Heart right ventricle (tissue), 16 donors: ENCODE results near the gene MTOR. TPM values are rescaled to one million over a fixed set of nuclear protein-coding genes. Genes with fewer than 3 reads are reported as not detected.
A peak's percentile ranks its signal among the peaks of the same experiment; 100 is the strongest.

Experiments used
- ATAC-seq, 8 donors: fragments of 200-7000 bp; cut with Tn5 transposase; one replicate each; pipeline ENCODE4 v1.9.1; 2020; ENCODE audit warnings: mild to moderate bottlenecking in 8 of 8, moderate library complexity in 8 of 8, moderate number of reproducible peaks in 1 of 8
- DNase-seq, 2 donors: peaks; one replicate each; pipeline ENCODE4 v3.0.0-alpha.2; 2020
- H3K27ac ChIP-seq, 10 donors: fragments of 200-600 bp; sonication (generic) in 2 of 10; one replicate each; pipeline versions ENCODE4 v1.5.0 to v1.8.0; 2020 to 2022; ENCODE audit warnings: mild to moderate bottlenecking in 3 of 10
- H3K27me3 ChIP-seq, 7 donors: fragments of 200-600 bp; one replicate each; pipeline ENCODE4 v1.8.0; 2021 to 2022; ENCODE audit warnings: mild to moderate bottlenecking in 2 of 7
- H3K36me3 ChIP-seq, 9 donors: fragments of 200-600 bp; sonication (generic) in 1 of 9; one replicate each; pipeline versions ENCODE4 v1.5.0 to v1.8.0; 2020 to 2022; ENCODE audit warnings: mild to moderate bottlenecking in 2 of 9
- H3K4me1 ChIP-seq, 9 donors: fragments of 200-600 bp; sonication (generic) in 1 of 9; one replicate each; pipeline versions ENCODE4 v1.5.0 to v1.8.0; 2020 to 2022; ENCODE audit warnings: mild to moderate bottlenecking in 4 of 9
- H3K4me3 ChIP-seq, 10 donors: fragments of 200-600 bp; sonication (generic) in 2 of 10; one replicate each; pipeline versions ENCODE4 v1.5.0 to v1.8.0; 2020 to 2022; ENCODE audit warnings: mild to moderate bottlenecking in 7 of 10, moderate library complexity in 2 of 10
- H3K9me3 ChIP-seq, 11 donors: fragments of 200-600 bp in 10 of 11; sonication (generic) in 2 of 11; one replicate each; pipeline versions ENCODE4 v1.5.0 to v1.8.0; 2013 to 2022; ENCODE audit warnings: mild to moderate bottlenecking in 2 of 11, control low read depth in 1 of 11, moderate library complexity in 1 of 11
- CTCF ChIP-seq, 9 donors: fragments of 200-600 bp; sonication (generic) in 2 of 9; IDR thresholded peaks; one replicate each; pipeline versions ENCODE4 v1.5.0 to v1.8.0; 2021 to 2022; ENCODE audit warnings: antibody characterized with exemption in 9 of 9, mild to moderate bottlenecking in 5 of 9, moderate library complexity in 1 of 9
- WGBS, 2 donors: extraction: QIAGEN DNeasy Blood & Tissue Kit; methylation state at CpG; one replicate each; pipeline ENCODE4 v1.1.7; 2013; ENCODE audit warnings: inconsistent platforms in 1 of 2; 5-methylcytosine and 5-hydroxymethylcytosine counted together
- intact Hi-C, 10 donors: fragments of 100-400 bp; cut with DNase I; formaldehyde crosslinking; loops; one replicate each; pipeline versions ENCODE4 v1.11.1 to v1.14.2; 2022
- polyA plus RNA-seq, 2 donors: library from polyadenylated mRNA; stranded (reverse); fragments of 200-250 nt; gene quantifications; one replicate each; pipeline ENCODE4 v1.2.3, GENCODE V29; 2013
- total RNA-seq, 10 donors: library from RNA; stranded (reverse); fragmentation: NEBNext Ultra II Directional in 3 of 10; extraction: Animal tissue kit (Norgen Biotek cat#: 25700) in 3 of 10; gene quantifications; one replicate each; pipeline versions ENCODE4 v1.2.1 to v1.2.4, GENCODE V29; 2021 to 2023
- donor health status: Arrhythmogenic right ventricular cardiomyopathy.
- donor health status: ischemic (EF 13 %, LVEDD 7.1; RV severe dilation, severe dysfunction).
- donor health status: healthy with polysubstance abuse.
- donor health status: DM: no; HTN: yes; CAD: no.
- donor health status: DM: no; HTN: no; CAD: no.
- donor health status: ischemic (EF 25% LVEDD 6.9; RV normal size, moderate dysfunction).
- donor health status: ischemic (EF 25% LVEDD 5.7; RV mildly dilated, moderate dysfunction).
- donor health status: healthy.
- donor health status: DM: yes; HTN: yes; CAD: no.
- donor health status: Ischemic cardiomyopathy.
- donor health status: ischemic (EF 35%, LVEDD 5.7; RV mildly dilated, moderate dysfunction).
- donor health status: nonischemic (EF 11% LVEDD 7.7; RV severe dilation, severe dysfunction).
- donor health status: DM: yes; HTN: yes; CAD: no.
- donor health status: PGD.
- donor health status: ischemic (EF 29% LVEDD 5.4; RV normal size, mild dysfunction).
- donor health status: nonischemic (EF 23%, LVEDD 6.1; RV moderate dilation, normal function).

MTOR gene
- total and polyA plus RNA-seq, 12 donors: 18.7 to 42.7 (median 36.3) TPM

- peaks cover 6 to 48% (median 18%) of the 10 kb centered on the region in 9 donors for H3K4me1 ChIP-seq
- WGBS, 2 donors: 65 to 67% methylated on average over 5 of the region's 5 CpGs
- DNase-seq: no peak
- no peak for TF ChIP-seq CTCF (IDR thresholded peaks at IDR 0.05)
- peak overlapping the region in 6 of 10 donors; percentile 0 to 64 (median 52) for H3K27ac ChIP-seq
- ATAC-seq: peak in 1 of 8 donors; percentile 7
- no peaks in the 10 kb centered on the region for H3K9me3 ChIP-seq
- intact Hi-C loops: no loop called here
- no peak overlapping the region for H3K4me3 ChIP-seq
- H3K36me3 ChIP-seq: peaks cover 0 to 93% (median 34%) of the 10 kb centered on the region in 9 donors
- H3K27me3 ChIP-seq: no peaks in the 10 kb centered on the region
Observed at GRCh38 chr1:11151114-11151513, 111.2 kb downstream of the MTOR start.

GRCh38 chr1:11150326-11150725, 112.0 kb downstream of the MTOR start:
- peak overlapping the region in 6 of 10 donors; percentile 5 to 64 (median 52) for H3K27ac ChIP-seq
- H3K4me1 ChIP-seq: peaks cover 6 to 48% (median 18%) of the 10 kb centered on the region in 9 donors
- no peaks in the 10 kb centered on the region for H3K9me3 ChIP-seq
- no peak overlapping the region for H3K4me3 ChIP-seq
- TF ChIP-seq CTCF (IDR thresholded peaks at IDR 0.05): no peak
- peaks cover 0 to 93% (median 31%) of the 10 kb centered on the region in 9 donors for H3K36me3 ChIP-seq
- DNase-seq: no peak
- H3K27me3 ChIP-seq: no peaks in the 10 kb centered on the region
- WGBS, 2 donors: 61% methylated on average over 3 of the region's 3 CpGs
- ATAC-seq: peak in 7 of 8 donors; percentile 12 to 47 (median 27)
- intact Hi-C loops: no loop called here

- intact Hi-C loops: no loop called here
- Histone ChIP-seq H3K36me3 (peaks cover 0 to 96% (median 25%) of the 10 kb centered on the region in 9 donors), H3K27me3 (no peaks in the 10 kb centered on the region), H3K27ac (peak overlapping the region in 2 of 10 donors; percentile 2 to 63), H3K4me3 (no peak overlapping the region), H3K4me1 (peaks cover 1 to 61% (median 35%) of the 10 kb centered on the region in 9 donors), H3K9me3 (no peaks in the 10 kb centered on the region)
- TF ChIP-seq CTCF (IDR thresholded peaks at IDR 0.05): no peak
- ATAC-seq (no peak), DNase-seq (no peak)
- WGBS, 2 donors: 52 to 66% methylated on average over 4 of the region's 4 CpGs
Observed at GRCh38 chr1:11147197-11147770, 115.1 kb downstream of the MTOR start.

GRCh38 chr1:11145741-11146140, 116.6 kb downstream of the MTOR start:
- TF ChIP-seq CTCF (IDR thresholded peaks at IDR 0.05): no peak
- Histone ChIP-seq H3K36me3 (peaks cover 0 to 94% (median 25%) of the 10 kb centered on the region in 9 donors), H3K27ac (no peak overlapping the region), H3K27me3 (no peaks in the 10 kb centered on the region), H3K9me3 (no peaks in the 10 kb centered on the region), H3K4me1 (peaks cover 0 to 46% (median 24%) of the 10 kb centered on the region in 9 donors), H3K4me3 (no peak overlapping the region)
- ATAC-seq (no peak), DNase-seq (no peak)
- WGBS, 2 donors: 90 to 97% methylated on average over 6 of the region's 6 CpGs
- intact Hi-C loops: no loop called here
